CD4-positive, alpha-beta T cell treated with Interleukin-15 for 1 hour (primary cell): ENCODE results near the gene LSAMP.

Experiments
- DNase-seq: peaks from one replicate; pipeline ENCODE4 v3.0.0-alpha.2; 2020

Gene LSAMP

DNA sequence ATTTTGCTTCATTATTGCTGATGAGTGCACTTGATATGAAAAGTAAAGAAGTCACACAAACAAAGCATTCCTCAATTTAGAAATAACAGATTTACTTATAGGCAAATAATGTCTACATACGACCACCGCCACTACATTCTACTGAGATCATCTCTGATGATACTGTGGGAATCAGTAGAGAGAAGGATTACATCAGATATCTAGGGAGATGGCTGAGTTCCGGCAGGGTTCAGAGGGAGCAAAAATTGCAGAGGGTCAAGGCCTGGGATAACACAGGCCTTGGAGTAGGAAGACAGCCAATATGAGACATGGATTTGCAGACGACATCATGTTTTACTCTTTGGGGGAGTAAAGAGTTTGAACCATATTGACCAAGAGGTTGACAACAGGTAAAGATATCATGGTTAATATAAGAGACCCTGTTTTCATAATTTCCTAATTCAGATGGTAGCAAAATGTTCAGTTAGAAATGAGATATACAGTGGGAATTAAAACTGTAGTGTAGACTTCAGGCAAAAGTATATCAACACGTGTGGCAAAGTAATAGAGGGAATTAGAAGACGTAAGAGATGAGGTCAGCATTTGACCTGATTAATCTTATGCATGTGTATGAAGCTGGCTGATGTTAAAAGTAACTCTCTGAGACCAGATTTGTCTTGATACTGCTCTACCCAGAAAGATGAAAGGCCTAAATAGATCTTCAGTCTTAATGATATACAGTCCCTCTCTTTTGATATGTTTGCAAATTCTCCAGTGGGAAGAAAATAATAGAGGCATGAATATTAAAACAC, 15.6 kb downstream of the LSAMP start:
- DNase-seq: no peak

DNA sequence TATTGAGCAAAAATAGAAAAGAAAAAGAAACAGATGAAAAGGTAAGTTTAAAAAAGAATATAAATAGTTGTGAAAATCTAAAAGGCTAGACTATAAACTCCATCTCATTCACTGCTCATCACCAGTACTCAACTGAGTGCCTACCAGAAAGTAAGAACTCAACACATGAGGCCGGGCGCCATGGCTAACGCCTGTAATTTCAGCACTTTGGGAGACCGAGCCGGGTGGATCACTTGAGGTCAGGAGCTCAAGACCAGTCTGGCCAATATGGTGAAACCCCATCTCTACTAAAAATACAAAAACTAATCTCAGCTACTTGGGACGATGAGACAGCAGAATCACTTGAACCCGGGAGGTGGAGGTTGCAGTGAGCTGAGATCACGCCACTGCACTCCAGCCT, 19.3 kb downstream of the LSAMP start:
- no peak for DNase-seq

DNA sequence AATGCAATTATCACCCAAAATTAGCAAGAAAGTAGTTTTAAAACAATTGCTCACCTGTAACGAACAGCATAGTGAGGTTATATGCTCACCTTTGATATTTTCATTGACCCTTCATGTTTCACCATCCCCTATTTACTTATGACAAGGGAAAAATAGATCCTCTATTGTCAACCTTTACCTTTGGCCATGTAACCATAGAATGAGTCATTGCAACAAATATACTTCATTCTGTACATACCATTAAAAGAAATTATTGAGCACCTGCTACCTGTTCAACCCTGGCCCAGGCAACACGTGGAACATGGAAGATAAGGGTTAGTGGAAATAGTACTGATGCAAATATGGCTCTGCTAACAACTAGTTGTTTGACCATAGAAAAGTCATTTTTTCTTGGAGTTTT, 20.2 kb downstream of the LSAMP start:
- no peak for DNase-seq

DNA sequence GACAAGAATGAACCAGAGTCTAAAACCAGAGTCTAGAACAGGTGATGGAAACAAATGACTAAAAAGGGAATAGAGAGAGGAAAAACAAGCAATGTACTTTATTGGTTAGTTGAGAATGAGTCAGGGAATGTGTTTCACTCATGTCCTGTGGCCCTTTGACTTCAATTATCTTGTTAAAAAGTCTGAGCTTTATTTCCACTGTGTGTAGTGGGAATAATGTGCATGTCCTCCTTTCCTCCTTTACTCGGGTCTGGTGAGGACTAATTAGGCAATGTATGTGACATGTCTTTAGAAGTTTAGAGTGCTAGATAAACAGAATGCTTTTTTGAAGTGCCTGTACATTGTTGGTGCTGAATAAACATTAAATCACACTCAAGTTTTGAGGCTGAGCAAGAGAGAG, 21.3 kb downstream of the LSAMP start:
- DNase-seq: no peak

DNA sequence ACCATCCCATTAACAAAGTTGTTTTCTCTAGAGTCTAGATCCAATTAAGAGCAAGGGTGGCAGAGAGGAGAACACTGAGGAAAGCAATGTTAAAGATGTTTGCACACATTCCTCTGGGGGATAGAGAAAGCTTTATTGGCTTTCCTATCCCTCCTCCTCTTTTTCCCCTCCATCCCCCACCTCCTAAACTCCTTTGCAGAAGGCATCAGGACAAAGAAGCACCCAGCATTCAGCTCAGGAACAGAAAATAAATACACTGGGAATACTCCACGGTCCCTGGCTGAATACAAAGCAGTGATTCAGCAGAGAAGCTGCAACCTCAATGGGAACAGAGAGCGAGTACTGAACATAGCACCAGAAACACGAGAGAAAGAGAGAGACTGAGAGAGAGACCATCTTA, 21.9 kb downstream of the LSAMP start:
- DNase-seq: no peak

DNA sequence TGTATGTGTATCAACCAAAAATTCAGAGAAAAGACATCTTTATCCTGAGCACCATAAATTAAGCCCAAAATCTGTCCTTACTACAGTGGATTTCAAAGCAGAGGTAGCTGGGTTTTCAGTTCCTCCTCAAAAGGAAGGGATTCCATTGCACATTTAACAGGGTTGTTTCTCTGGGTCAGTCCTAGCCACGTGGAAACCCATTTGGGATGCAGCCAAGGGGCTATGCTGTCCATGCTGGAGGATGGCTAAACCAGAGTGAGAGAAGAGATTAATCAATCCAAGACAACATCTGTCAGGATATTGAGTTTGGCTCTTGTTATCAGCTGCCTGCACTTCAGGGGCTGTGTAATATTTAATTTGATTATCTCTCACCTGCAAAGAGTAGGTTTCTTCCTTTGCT, 28.1 kb downstream of the LSAMP start:
- no peak for DNase-seq

DNA sequence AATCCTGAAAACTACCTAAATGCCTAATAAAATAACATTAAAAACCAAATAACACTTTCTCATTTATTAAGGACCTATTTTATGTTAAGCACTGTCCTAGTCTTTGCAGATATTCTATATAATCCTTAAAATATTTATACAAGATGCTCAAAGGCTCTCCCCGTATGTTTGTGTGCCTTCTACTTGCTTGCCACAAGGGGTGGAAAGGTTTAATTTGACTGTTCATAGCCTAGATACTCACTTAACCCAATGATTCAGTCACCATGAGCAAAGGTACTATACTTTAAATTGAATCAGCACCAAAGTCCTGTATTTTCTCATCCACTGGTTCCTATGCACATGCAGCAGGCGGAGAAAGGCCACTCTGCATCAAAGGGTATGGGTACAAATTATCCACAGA, 32.0 kb downstream of the LSAMP start:
- no peak for DNase-seq

DNA sequence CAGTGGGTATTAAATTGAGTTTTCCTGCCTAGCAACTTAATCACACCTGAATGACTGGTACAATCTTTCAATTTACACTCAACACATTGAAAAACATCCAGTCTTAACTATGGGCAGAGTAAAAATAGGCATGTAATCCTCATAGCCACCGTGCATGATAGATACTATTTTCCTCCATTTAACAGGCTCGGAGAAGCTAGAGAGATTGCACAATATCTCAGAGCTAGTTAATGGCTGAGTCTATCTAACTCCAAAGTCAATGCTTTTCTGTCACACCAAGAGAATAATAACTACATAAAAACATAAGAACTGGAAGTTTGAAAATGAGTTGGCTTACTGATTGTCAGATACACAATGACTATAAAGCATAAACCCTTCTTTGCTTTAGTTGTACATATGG, 36.8 kb downstream of the LSAMP start:
- DNase-seq: no peak

DNA sequence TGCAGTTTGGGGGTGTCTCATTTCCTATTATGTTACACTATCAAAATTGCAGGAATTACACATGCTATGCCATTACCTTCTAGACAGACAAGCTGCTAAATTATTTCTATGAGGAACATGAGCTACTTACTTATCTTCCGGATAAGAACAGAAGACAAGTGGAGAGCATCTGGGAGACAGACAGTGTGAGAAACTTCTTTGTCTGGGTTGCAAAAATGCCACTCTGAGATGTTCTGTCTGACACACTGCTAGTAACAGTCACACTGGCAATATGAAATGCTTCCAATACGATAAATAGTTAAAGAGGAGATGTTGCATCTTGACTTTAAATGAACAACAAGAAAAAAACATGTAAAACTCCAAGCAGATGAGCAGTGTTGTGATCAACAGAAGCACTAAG, 40.1 kb downstream of the LSAMP start:
- no peak for DNase-seq

DNA sequence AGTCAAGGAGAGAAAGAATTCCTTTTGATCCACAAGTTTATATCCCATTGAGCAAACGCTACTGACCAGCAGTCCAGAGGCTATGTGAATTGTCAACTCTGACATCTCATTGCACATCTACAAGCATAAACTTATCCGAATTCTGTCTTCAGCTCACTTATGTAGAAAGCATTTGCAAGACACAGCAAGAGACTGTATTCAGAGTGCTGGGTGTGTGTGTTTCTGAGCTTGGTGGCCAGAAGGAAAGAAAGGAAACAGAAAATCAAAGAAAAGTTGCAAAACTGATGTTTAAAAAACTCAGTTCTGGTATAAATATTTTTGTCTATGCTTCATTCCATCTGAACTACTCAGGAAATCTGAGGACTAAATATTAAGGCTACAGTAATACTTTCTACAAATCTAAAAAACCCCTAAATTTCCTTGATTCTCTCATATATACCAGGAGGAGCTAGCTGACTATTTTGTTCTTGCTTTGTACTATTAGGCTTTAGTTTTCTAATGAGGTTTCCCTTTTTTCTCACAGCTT, 45.5 kb downstream of the LSAMP start:
- DNase-seq: no peak

DNA sequence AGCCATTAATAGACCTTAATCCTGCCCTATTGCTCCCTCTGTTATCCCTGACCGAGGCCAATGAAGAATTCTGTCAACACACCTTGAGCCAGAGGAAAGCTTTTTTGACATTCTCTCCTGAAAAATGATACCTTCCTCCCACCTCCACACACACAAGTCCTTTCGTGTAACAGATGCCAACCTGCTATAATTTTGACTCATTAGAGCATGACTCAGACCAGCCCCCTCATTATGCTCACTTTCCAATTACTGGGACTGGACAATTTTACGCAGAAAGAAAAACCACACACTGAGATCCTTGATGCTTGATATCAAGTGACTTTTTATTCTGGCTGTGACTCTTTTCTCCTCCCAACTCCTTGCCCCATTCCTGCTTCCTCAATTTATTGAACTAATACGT, 50.9 kb downstream of the LSAMP start:
- DNase-seq: no peak

DNA sequence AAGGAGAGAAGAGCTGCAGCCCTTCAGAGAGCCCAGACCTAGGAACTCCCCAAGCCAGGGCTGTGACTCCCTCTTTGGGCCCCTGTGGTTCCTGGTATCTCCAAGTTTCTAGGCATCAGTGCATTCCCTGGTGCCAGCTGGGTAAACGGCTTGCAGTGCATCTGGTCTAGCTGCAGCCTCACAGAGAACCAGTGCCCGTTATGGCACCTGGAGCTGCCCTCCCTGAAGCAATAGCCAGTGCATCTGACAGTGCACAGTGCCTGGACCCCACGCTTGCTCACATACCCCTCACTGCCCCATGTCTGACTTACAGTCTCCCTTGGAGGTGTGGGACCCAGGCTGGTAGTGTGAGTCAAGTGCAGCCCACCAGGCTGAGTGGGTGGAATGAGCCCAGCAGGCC, 52.1 kb downstream of the LSAMP start:
- no peak for DNase-seq

DNA sequence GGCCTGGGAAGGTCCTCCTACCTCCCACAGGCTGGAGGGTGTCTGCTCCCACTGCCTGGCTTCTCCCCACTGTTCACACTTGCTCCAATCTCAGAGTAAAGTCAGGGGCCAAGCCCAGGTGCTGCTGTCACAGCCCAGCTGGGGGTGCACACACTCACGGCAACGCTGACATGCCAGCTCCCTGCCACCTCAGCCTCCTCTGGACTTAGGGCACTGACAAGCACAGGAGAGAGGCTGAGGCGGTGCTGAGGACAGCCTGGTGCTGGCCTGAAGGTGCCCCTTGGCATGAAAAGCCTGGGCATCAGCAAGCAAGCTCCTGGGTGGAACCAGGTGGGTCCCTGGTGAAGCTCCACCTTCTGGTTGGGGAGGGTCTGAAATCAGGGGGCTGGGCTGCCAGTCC, 53.0 kb downstream of the LSAMP start:
- DNase-seq: no peak

DNA sequence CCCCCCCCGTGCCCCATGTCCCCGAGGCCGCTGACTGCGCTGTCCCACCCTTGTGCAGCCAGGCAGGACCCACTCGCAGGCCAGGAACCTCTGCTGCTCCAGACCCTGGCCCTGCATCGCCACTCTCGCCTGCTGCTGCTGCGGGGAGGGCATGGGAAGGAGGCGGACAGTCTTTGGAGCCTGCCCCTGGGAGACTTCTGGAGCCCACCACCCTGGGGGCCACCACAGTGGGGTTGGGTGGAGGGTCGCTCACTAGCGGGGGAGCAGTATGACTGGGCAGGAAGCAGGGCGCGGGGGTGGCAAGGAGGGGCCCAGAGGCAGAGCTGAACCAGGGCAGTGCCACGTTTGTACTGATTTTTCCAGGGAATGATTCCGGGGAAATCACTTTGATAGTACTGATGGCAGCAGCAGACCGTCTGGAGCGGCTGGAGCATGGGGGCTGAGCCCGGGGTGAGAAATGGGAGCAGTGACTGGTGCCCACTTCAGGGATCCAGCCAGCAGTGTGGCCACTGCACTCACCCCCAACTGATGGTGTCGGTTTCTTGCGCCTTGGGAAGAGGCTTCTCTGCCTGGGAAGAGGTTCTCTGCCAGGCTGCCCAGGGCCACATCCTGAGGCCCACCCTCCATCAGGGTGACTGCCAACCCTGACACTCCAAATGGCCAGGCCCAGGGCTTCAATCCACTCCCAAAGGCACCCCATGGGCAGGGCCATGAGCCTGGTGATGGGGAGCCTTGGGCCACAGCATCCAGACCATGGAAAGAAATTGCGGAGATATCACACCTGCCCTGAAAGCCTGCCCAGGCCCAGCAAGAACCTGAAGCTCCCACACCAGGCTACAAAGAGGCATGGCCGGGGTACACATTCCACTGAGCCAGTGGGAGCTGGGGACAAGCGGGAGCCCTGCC, 53.7 kb downstream of the LSAMP start:
- DNase-seq: no peak

DNA sequence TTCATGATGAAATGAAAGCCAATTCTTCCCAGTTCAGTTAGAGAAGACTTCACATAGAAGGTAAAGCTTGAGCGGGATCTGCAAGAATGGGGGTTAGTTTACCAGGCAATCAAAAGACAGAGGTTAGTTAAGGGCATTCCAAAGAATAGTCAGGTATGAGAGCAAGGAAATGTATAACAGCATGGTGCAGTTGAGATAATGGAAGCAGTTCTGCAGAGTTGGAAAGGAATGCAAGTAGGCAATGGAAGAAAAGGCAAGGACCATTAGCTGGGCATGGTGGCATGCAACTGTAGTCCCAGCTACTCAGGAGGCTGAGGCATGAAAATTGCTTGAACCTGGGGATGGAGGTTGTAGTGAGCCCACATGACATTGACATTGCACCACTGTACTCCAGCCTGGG, 55.0 kb downstream of the LSAMP start:
- DNase-seq: no peak

DNA sequence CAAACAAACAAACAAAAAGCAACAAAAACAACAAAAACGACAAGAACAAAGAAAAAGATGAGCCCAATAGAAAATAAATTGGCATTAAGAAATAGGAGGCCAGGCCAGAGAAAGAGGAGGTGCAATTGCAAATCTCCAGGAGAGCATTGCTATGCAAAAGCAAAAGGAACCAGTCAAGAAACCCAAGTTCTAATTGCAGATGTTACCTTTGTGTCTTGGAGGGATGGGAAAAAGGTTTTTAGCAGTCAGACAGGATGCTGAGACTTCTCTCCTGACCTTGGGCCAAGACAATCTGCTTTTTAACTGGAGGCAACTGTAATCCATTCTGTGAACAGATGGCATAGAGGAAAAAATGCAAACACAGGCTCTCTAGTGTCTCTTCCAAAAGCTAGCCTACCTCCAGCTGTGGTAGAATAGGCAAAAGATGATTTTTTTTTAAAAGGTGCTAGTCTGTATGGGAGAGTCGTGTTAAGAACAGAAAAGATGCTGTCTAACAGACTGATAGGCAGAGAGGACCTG, 56.4 kb downstream of the LSAMP start:
- DNase-seq: no peak

DNA sequence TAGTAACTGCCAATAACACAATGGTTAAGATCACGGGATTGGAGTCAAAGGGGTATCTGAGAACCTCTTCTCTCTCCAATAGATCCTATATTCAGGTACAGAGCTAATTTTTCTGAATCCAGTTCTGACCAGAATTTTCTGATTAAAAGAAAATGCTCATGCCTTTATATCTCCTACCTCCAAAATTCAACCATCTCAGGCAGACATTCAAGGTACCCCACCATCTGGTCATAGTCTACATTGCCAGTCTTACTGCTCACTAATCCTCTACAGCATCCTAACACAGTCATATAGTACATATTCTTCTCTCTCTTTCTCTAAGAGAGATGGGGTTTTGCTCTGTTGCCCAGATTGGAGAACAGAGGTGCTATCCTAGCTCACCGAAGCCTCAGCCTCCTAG, 59.1 kb downstream of the LSAMP start:
- DNase-seq: no peak

DNA sequence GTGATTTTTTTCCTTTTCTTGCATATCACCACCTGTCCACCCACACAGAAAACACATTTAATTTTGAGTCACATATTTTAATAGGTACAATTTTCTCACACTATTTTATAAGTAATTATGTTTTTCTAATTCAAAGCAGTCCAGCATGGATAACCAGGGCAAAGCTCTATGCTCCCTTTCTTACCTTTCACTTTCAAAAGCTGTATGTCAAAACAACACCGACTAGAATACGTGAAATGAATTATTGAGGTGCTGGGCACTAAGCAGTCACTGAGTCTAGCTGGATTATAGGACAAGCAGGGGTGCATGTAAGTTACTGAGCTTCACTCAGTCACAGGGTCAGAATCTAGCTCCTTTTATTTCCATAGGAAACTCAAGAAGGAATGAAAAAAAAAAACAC, 60.6 kb downstream of the LSAMP start:
- DNase-seq: no peak

DNA sequence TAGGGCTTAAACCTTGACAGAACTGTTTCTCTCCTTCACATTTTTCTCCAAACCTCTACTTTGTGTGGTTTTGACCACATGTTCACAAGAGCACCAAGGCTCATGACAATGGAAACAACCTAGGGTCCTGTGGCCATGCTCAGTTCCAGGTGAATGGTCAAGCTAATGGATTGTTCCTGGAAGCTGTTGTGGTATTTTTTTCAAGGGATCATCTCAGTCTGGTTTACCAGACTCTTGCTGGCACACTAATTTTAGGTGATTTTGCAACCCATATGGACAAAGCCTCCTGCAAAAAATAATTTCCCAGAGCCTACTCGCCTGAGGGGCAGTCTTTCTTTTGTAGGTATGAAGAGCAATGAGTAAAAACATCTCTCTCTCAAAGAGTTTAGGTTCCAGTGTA, 67.2 kb downstream of the LSAMP start:
- no peak for DNase-seq

DNA sequence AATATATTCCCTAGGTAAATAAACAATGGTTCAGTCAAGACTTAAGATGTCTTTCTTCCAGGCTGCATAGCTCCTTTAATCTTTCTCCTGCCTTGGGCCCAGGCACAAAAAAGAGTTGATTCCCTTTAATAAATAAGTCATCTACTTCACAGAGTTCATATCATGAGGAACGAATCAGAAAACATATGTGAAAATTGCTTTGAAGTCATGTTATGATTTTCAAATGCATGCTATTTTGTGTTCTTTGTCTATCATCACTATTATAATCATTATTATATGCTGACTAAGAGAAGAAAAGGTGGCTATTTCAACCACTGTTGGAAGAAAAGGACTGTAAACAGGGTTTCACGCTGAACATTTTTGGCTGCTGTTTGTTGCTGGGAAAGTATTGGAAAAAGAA, 70.4 kb downstream of the LSAMP start:
- no peak for DNase-seq

DNA sequence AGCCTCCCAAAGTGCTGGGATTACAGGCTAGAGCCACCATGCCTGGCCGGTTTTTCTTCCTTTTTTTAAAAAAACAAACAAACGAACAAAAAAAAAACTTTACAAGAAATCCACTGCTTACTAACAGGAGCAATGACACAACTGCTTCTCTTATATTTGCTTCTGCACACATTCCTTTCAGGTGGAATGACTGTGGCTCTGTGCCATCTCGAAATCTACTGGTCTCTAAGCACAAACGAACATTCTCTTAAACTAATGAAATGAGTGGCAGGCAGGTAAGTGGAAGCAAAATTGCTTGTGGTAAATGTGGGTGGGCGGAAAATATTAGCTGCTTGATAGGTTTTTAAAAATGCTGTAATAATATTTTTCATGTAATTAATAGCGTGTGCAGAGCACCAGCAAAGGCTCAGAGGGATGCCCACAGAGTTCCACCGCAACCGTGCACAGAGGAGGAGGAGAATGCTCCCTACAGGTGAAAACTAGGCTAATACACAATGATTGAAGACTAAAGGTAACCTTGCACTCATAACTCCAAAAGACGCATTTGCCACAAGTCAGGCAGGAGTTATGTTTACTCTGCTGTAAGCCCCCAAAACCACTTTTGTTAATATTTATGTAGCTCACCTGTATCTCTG, 77.4 kb downstream of the LSAMP start:
- DNase-seq: no peak

DNA sequence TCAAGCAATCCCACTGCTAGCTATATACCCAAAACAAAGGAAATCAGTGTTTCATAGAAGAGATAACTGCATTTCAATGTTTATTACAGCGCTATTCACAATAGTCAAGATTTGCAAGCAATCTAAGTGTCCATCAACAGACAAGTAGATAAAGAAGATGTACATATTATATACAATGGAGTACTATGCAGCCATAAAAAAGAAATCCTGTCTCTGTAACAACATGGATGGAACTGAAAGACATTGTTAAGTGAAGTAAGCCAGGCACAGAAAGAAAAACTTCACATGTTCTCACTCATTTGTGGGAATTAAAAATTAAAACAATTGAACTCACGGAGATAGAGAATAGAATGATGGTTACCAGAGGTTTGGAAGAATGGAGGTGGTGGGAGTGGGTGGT, 89.2 kb downstream of the LSAMP start:
- DNase-seq: no peak

DNA sequence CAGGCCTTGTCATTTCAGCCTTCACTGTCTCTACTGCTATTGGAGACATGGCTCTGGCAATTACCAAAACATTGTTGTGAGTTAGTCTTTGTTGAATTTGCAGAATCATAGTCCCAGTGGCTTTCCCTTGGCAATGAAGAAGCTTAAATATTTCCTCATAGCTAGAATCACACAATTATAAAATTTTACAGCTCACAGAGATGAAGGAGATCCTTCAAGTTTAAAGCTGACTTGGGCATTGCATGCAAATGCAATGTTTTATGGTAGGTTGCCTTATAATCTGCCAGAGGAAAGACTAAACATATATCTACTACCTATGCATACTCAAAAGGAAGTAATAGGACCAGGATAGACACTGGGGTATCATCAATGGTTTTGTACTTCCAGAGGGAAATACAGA, 90.9 kb downstream of the LSAMP start:
- no peak for DNase-seq
